ENCODE data around the gene PRPS2. TPM values are rescaled to one million over a fixed set of nuclear protein-coding genes. Genes with fewer than 3 reads are reported as not detected.
A peak's percentile ranks its signal among the peaks of the same experiment; 100 is the strongest.

Gene PRPS2
- total RNA-seq, 1 donor: 24.2 TPM

- H3K79me2 ChIP-seq (ENCODE audit: insufficient read depth, low read length): no peaks in the 10 kb centered on the region
- no peak overlapping the region for H3K27ac ChIP-seq (ENCODE audit: low read depth, low read length)
- no peaks in the 10 kb centered on the region for H3K9me3 ChIP-seq (ENCODE audit: low read depth, low read length)
- DNase-seq (ENCODE audit: insufficient read length, low spot score, missing footprints): peak; percentile 19
- no peaks in the 10 kb centered on the region for H3K27me3 ChIP-seq (ENCODE audit: insufficient read depth, low read length)
- H3K4me2 ChIP-seq (ENCODE audit: insufficient read depth, low read length): no peak overlapping the region
- H3K36me3 ChIP-seq (ENCODE audit: insufficient read depth, low read length): no peaks in the 10 kb centered on the region
- no peak overlapping the region for H2AFZ ChIP-seq (ENCODE audit: low read length)
- no peak for TF ChIP-seq CTCF (IDR thresholded peaks at IDR 0.05; ENCODE audit: extremely low read depth, low read depth, low read length)
- no peaks in the 10 kb centered on the region for H4K20me1 ChIP-seq (ENCODE audit: insufficient read depth, low read length)
- H3K4me3 ChIP-seq (ENCODE audit: insufficient read depth, low read length): no peak overlapping the region
- H3K4me1 ChIP-seq (ENCODE audit: insufficient read depth, low read length): no peaks in the 10 kb centered on the region
These were observed 80.0 kb downstream of the PRPS2 start for GRCh38 chrX:12871257-12871656.

DNA sequence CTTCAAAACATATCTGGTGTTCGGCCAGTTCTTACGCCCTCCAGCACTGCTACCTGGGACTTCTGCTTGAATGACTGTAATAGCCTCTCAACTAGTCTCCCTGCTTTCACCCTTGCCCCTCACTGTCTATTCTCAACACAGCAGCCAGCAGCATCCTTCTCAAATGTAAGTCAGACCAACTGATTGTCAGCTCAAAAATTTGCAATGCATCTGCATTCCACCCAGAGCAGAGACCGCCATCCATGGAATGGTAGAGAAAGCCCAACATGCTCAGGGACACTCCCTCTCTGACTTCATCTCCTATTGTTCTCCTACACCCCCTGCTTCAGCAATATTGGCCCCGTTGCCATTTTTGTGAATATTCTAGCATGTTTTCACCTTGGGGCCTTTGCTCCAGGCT lies 81.5 kb downstream of the PRPS2 start:
- Histone ChIP-seq H2AFZ (ENCODE audit: low read length) (no peak overlapping the region), H3K4me2 (ENCODE audit: insufficient read depth, low read length) (no peak overlapping the region), H3K27ac (ENCODE audit: low read depth, low read length) (no peak overlapping the region), H3K36me3 (ENCODE audit: insufficient read depth, low read length) (no peaks in the 10 kb centered on the region), H3K79me2 (ENCODE audit: insufficient read depth, low read length) (no peaks in the 10 kb centered on the region), H4K20me1 (ENCODE audit: insufficient read depth, low read length) (no peaks in the 10 kb centered on the region), H3K4me3 (ENCODE audit: insufficient read depth, low read length) (no peak overlapping the region), H3K27me3 (ENCODE audit: insufficient read depth, low read length) (no peaks in the 10 kb centered on the region), H3K4me1 (ENCODE audit: insufficient read depth, low read length) (no peaks in the 10 kb centered on the region), H3K9me3 (ENCODE audit: low read depth, low read length) (no peaks in the 10 kb centered on the region)
- no peak for TF ChIP-seq CTCF (IDR thresholded peaks at IDR 0.05; ENCODE audit: extremely low read depth, low read depth, low read length)
- no peak for DNase-seq (ENCODE audit: insufficient read length, low spot score, missing footprints)

Other genes with a start within 250 kb of the PRPS2 start
- gene TLR7, start 75.7 kb downstream of the PRPS2 start, total RNA-seq: under 0.01 TPM in 1 of 2 replicates, not detected in the other
- gene TLR8, start 115.2 kb downstream of the PRPS2 start, total RNA-seq: under 0.01 TPM in 1 of 2 replicates, not detected in the other
- gene TMSB4X, start 183.7 kb downstream of the PRPS2 start, total RNA-seq: 5,120 and 5,652 TPM in 2 replicates